ENCODE results near the gene C19orf73. TPM values are rescaled to one million over a fixed set of nuclear protein-coding genes. Genes with fewer than 3 reads are reported as not detected.

Gene C19orf73
- total and polyA plus RNA-seq, 9 of the 15 experiments (the other 6 are each of a cell fraction or from before 2014, with no cell fraction given): 0.08 to 7.4 (median 1.4) TPM

DNA sequence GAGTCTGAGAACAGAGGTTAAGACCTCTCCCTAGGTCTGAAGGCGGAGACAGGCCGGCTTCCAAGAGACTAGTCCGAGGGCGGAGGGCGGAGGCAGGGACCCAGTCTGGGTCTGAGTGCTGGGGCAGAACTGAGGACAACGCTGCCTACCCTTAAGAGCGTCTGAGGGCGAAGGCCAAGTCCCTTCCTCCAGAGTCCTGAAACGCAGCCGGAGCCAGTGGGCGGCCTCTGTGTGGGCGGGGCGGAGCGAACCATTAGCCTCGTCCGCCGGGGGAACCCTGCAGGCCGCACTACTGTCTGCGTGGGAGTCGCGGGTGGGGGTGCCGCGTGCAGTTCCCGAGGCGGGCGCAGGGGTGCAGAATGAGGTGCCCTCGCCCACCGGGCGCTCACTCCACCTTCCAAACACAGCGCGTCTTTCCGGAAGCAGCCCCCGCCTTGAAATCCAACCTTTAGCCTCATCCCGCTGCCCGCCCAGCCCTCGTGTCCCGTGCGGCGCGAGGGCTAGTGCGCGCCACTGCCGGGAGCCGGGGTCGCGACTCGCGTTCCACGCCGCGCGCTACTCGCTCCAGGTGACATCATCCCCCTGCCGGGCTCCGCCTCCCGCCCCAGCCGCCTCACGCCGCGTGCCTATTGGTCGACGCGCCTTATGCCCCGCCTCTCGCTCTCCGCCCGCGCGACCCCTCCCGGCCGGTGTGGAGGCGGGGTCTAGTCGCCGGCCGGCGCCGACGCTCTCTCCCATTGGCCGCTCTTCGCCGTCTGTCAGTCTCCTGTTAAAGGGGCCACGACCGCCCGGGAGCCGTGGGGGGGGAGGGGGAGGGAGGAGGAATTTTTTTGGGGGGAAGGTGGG, at the start of gene C19orf73 (continued):
- TF ChIP-seq, protein P1, sequence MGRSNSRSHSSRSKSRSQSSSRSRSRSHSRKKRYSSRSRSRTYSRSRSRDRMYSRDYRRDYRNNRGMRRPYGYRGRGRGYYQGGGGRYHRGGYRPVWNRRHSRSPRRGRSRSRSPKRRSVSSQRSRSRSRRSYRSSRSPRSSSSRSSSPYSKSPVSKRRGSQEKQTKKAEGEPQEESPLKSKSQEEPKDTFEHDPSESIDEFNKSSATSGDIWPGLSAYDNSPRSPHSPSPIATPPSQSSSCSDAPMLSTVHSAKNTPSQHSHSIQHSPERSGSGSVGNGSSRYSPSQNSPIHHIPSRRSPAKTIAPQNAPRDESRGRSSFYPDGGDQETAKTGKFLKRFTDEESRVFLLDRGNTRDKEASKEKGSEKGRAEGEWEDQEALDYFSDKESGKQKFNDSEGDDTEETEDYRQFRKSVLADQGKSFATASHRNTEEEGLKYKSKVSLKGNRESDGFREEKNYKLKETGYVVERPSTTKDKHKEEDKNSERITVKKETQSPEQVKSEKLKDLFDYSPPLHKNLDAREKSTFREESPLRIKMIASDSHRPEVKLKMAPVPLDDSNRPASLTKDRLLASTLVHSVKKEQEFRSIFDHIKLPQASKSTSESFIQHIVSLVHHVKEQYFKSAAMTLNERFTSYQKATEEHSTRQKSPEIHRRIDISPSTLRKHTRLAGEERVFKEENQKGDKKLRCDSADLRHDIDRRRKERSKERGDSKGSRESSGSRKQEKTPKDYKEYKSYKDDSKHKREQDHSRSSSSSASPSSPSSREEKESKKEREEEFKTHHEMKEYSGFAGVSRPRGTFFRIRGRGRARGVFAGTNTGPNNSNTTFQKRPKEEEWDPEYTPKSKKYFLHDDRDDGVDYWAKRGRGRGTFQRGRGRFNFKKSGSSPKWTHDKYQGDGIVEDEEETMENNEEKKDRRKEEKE (IDR thresholded peaks at IDR 0.05; ENCODE audit: borderline replicate concordance in 1 of 2, control insufficient read depth in 1 of 2, low read depth in 2 of 2, low read length in 1 of 2): peak in 1 of 2 experiments; percentile 93; a peak in 2 of 4 replicates
- TF ChIP-seq, protein P2, sequence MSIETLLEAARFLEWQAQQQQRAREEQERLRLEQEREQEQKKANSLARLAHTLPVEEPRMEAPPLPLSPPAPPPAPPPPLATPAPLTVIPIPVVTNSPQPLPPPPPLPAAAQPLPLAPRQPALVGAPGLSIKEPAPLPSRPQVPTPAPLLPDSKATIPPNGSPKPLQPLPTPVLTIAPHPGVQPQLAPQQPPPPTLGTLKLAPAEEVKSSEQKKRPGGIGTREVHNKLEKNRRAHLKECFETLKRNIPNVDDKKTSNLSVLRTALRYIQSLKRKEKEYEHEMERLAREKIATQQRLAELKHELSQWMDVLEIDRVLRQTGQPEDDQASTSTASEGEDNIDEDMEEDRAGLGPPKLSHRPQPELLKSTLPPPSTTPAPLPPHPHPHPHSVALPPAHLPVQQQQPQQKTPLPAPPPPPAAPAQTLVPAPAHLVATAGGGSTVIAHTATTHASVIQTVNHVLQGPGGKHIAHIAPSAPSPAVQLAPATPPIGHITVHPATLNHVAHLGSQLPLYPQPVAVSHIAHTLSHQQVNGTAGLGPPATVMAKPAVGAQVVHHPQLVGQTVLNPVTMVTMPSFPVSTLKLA (conservative IDR thresholded peaks at IDR 0.05): peak; percentile 87 to 95
- TF ChIP-seq ZNF175 (CRISPR knock-in tag; IDR thresholded peaks at IDR 0.05; ENCODE audit: low read depth): peak; percentile 55; the same call in 1 of the 2 replicates
- peak; percentile 40 for TF ChIP-seq HCFC1 (IDR thresholded peaks at IDR 0.05; ENCODE audit: low read depth, low read length)
- peak; percentile 79 for TF ChIP-seq POLR2A (conservative IDR thresholded peaks at IDR 0.05)
- TF ChIP-seq PCBP1 (IDR thresholded peaks at IDR 0.05; ENCODE audit: low read depth, low read length, poor library complexity, severe bottlenecking): peak; percentile 91
- peak in 1 of 2 experiments; percentile 57; a peak in 1 of 3 replicates for TF ChIP-seq CBX3 (IDR thresholded peaks at IDR 0.05; ENCODE audit: borderline replicate concordance in 1 of 2, low read length in 2 of 2)
- TF ChIP-seq, protein P3, sequence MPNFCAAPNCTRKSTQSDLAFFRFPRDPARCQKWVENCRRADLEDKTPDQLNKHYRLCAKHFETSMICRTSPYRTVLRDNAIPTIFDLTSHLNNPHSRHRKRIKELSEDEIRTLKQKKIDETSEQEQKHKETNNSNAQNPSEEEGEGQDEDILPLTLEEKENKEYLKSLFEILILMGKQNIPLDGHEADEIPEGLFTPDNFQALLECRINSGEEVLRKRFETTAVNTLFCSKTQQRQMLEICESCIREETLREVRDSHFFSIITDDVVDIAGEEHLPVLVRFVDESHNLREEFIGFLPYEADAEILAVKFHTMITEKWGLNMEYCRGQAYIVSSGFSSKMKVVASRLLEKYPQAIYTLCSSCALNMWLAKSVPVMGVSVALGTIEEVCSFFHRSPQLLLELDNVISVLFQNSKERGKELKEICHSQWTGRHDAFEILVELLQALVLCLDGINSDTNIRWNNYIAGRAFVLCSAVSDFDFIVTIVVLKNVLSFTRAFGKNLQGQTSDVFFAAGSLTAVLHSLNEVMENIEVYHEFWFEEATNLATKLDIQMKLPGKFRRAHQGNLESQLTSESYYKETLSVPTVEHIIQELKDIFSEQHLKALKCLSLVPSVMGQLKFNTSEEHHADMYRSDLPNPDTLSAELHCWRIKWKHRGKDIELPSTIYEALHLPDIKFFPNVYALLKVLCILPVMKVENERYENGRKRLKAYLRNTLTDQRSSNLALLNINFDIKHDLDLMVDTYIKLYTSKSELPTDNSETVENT (CRISPR knock-in tag; IDR thresholded peaks at IDR 0.05): peak; percentile 86; the same call in 1 of the 2 replicates
- no peak for TF ChIP-seq TSC22D4 (tag; IDR thresholded peaks at IDR 0.05)
- TF ChIP-seq CAMTA2 (CRISPR knock-in tag; conservative IDR thresholded peaks at IDR 0.05): 0 out of 2 replicates have a peak, but pooled peaks have one; percentile 38
- TF ChIP-seq COPS2 (conservative IDR thresholded peaks at IDR 0.05): no peak
- TF ChIP-seq KAT7 (CRISPR knock-in tag; IDR thresholded peaks at IDR 0.05; ENCODE audit: borderline replicate concordance): peak; percentile 98; the same call in 1 of the 2 replicates
- TF ChIP-seq, protein P4, sequence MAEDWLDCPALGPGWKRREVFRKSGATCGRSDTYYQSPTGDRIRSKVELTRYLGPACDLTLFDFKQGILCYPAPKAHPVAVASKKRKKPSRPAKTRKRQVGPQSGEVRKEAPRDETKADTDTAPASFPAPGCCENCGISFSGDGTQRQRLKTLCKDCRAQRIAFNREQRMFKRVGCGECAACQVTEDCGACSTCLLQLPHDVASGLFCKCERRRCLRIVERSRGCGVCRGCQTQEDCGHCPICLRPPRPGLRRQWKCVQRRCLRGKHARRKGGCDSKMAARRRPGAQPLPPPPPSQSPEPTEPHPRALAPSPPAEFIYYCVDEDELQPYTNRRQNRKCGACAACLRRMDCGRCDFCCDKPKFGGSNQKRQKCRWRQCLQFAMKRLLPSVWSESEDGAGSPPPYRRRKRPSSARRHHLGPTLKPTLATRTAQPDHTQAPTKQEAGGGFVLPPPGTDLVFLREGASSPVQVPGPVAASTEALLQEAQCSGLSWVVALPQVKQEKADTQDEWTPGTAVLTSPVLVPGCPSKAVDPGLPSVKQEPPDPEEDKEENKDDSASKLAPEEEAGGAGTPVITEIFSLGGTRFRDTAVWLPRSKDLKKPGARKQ (CRISPR knock-in tag; IDR thresholded peaks at IDR 0.05): no peak
- TF ChIP-seq HDAC8 (tag; IDR thresholded peaks at IDR 0.05): 0 out of 2 replicates have a peak, but pooled peaks have one; percentile 77
- peak; percentile 70; the same call in 1 of the 2 replicates for TF ChIP-seq MXI1 (IDR thresholded peaks at IDR 0.05; ENCODE audit: low read depth, low read length)
- TF ChIP-seq PTBP1 (IDR thresholded peaks at IDR 0.05; ENCODE audit: low read depth, low read length): no peak
- TF ChIP-seq ZFP36 (IDR thresholded peaks at IDR 0.05; ENCODE audit: low read depth, low read length, partially characterized antibody): peak; percentile 83
- TF ChIP-seq FOSL1 (tag; conservative IDR thresholded peaks at IDR 0.05): peak; percentile 49

Data from K562 (cell line).